IMR-90 (cell line): ENCODE results near the gene AP3D1. TPM values are rescaled to one million over a fixed set of nuclear protein-coding genes. Genes with fewer than 3 reads are reported as not detected.

Source experiments
- ATAC-seq: fragments of 200-7000 bp; cut with Tn5 transposase; 2 replicates; pipeline ENCODE4 v1.9.1; 2020; ENCODE audit warnings: low read depth, mild to moderate bottlenecking, moderate library complexity
- BruUV-seq: library from RNA; stranded (reverse); fragments of 400-500 nt; replicated peaks from 2 replicates; lab custom pipeline; 2021; lab: Mats Ljungman, UMichigan
- CTCF ChIA-PET: fragments of 300-600 bp; formaldehyde crosslinking; extraction: SDS; loops from one replicate; lab custom pipeline; 2021; ENCODE audit warnings: antibody characterized with exemption; lab: Yijun Ruan, JAX
- POLR2A ChIA-PET: fragments of 300-600 bp; sonication (Branson Sonifier 250); formaldehyde crosslinking; loops from one replicate; lab custom pipeline; 2022; ENCODE audit warnings: antibody characterized with exemption; ENCODE audit not compliant: unreplicated experiment; lab: Charles Lee
- DNase-seq: peaks from one replicate; pipeline ENCODE4 v3.0.0; 2013
- H2AFZ ChIP-seq: replicated peaks from 2 replicates; pipeline ENCODE3; 2013; ENCODE audit warnings: low read length, mild to moderate bottlenecking; ENCODE audit not compliant: poor library complexity
- H2AK5ac ChIP-seq: 2 replicates; pipeline ENCODE4 v1.6.1; 2013; ENCODE audit warnings: low read depth, low read length, inconsistent platforms
- H2AK9ac ChIP-seq: replicated peaks from 2 replicates; pipeline ENCODE3; 2013; ENCODE audit warnings: mild to moderate bottlenecking, low read depth, low read length, moderate library complexity; ENCODE audit not compliant: poor library complexity
- H2BK120ac ChIP-seq: 2 replicates; pipeline ENCODE4 v1.6.1; 2013; ENCODE audit warnings: low read depth, low read length, inconsistent platforms
- H2BK15ac ChIP-seq: 3 replicates; pipeline ENCODE4 v1.6.1; 2013; ENCODE audit warnings: low read depth, low read length, inconsistent platforms
- H2BK20ac ChIP-seq: 2 replicates; pipeline ENCODE4 v1.6.1; 2013; ENCODE audit warnings: low read depth, mild to moderate bottlenecking, inconsistent platforms, low read length, moderate library complexity
- H2BK5ac ChIP-seq: 2 replicates; pipeline ENCODE4 v1.6.1; 2013; ENCODE audit warnings: mild to moderate bottlenecking, low read depth, low read length, inconsistent platforms; ENCODE audit not compliant: poor library complexity, severe bottlenecking
- H3K14ac ChIP-seq: replicated peaks from 2 replicates; pipeline ENCODE4 v1.6.1; 2013; ENCODE audit warnings: low read depth, low read length, inconsistent platforms
- H3K18ac ChIP-seq: 2 replicates; pipeline ENCODE4 v1.6.1; 2013; ENCODE audit warnings: low read depth, low read length, control low read depth
- H3K23ac ChIP-seq: 2 replicates; pipeline ENCODE4 v1.6.1; 2013; ENCODE audit warnings: low read depth, low read length, inconsistent platforms
- H3K27ac ChIP-seq: 2 replicates; pipeline ENCODE4 v1.5.1; 2013; ENCODE audit warnings: mild to moderate bottlenecking, control low read depth, low read length; ENCODE audit not compliant: insufficient read depth
- H3K27me3 ChIP-seq: 2 replicates; pipeline ENCODE4 v1.6.1; 2013; ENCODE audit warnings: low read length; ENCODE audit not compliant: control insufficient read depth, insufficient read depth
- H3K36me3 ChIP-seq: 2 replicates; pipeline ENCODE4 v1.6.1; 2013; ENCODE audit warnings: low read length, mixed read lengths; ENCODE audit not compliant: control insufficient read depth, insufficient read depth
- H3K4ac ChIP-seq: 2 replicates; pipeline ENCODE4 v1.6.1; 2013; ENCODE audit warnings: low read depth, low read length, inconsistent platforms
- H3K4me1 ChIP-seq: 2 replicates; pipeline ENCODE4 v1.6.1; 2013; ENCODE audit warnings: low read length, mixed read lengths; ENCODE audit not compliant: control insufficient read depth, insufficient read depth
- H3K4me2 ChIP-seq: 2 replicates; pipeline ENCODE4 v1.6.1; 2013; ENCODE audit warnings: low read depth, mild to moderate bottlenecking, control low read depth, low read length, moderate library complexity
- H3K4me3 ChIP-seq: 2 replicates; pipeline ENCODE4 v1.5.1; 2013; ENCODE audit warnings: low read depth, mild to moderate bottlenecking, control low read depth, low read length, moderate library complexity; ENCODE audit not compliant: insufficient read depth
- H3K56ac ChIP-seq: 2 replicates; pipeline ENCODE4 v1.6.1; 2013; ENCODE audit warnings: low read length, inconsistent platforms; ENCODE audit not compliant: insufficient read depth; ENCODE audit errors: extremely low read depth
- H3K79me1 ChIP-seq, 2 experiments: 2 replicates each; pipeline ENCODE4 v1.6.1; 2013; ENCODE audit warnings: low read length in 2 of 2, inconsistent platforms in 1 of 2, low read depth in 1 of 2
- H3K9ac ChIP-seq: 2 replicates; pipeline ENCODE4 v1.6.1; 2013; ENCODE audit warnings: low read depth, low read length, control low read depth
- H3K9me1 ChIP-seq: 2 replicates; pipeline ENCODE4 v1.6.1; 2013; ENCODE audit warnings: low read length, inconsistent platforms; ENCODE audit not compliant: insufficient read depth
- H3K9me3 ChIP-seq: 2 replicates; pipeline ENCODE4 v1.6.1; 2013; ENCODE audit warnings: low read length; ENCODE audit not compliant: control insufficient read depth, insufficient read depth
- H4K20me1 ChIP-seq: 2 replicates; pipeline ENCODE4 v1.6.1; 2013; ENCODE audit warnings: low read length, inconsistent platforms; ENCODE audit not compliant: insufficient read depth
- H4K5ac ChIP-seq: 2 replicates; pipeline ENCODE4 v1.6.1; 2013; ENCODE audit warnings: mild to moderate bottlenecking, low read depth, low read length, control low read depth
- H4K8ac ChIP-seq, 2 experiments: 2 replicates each; pipeline ENCODE4 v1.6.1; 2013; ENCODE audit warnings: low read depth in 2 of 2, low read length in 2 of 2, control low read depth in 1 of 2, inconsistent platforms in 1 of 2
- H4K91ac ChIP-seq: 2 replicates; pipeline ENCODE4 v1.6.1; 2013; ENCODE audit warnings: low read depth, low read length, inconsistent platforms; ENCODE audit not compliant: insufficient read depth
- BHLHE40 ChIP-seq: fragments of 150-350 bp; IDR thresholded peaks from 2 replicates; pipeline ENCODE4 v1.6.1; 2016; ENCODE audit warnings: mild to moderate bottlenecking, low read depth, low read length
- CEBPB ChIP-seq: IDR thresholded peaks from 2 replicates; pipeline ENCODE4 v1.6.1; 2012; ENCODE audit warnings: low read depth, low read length, improper control_type of control experiment
- CHD1 ChIP-seq: IDR thresholded peaks from 2 replicates; pipeline ENCODE4 v1.6.1; 2012; ENCODE audit warnings: low read depth, low read length, improper control_type of control experiment
- FOS ChIP-seq: fragments of 150-350 bp; IDR thresholded peaks from 2 replicates; pipeline ENCODE4 v1.6.1; 2016; ENCODE audit warnings: low read depth, low read length
- MAFK ChIP-seq: IDR thresholded peaks from 2 replicates; pipeline ENCODE4 v1.6.1; 2012; ENCODE audit warnings: low read depth, low read length, improper control_type of control experiment
- MAZ ChIP-seq: IDR thresholded peaks from 2 replicates; pipeline ENCODE4 v1.6.1; 2012; ENCODE audit warnings: low read depth, mild to moderate bottlenecking, low read length, improper control_type of control experiment, moderate library complexity, borderline replicate concordance
- MXI1 ChIP-seq: IDR thresholded peaks from 2 replicates; pipeline ENCODE4 v1.6.1; 2012; ENCODE audit warnings: low read depth, mild to moderate bottlenecking, low read length, moderate library complexity, borderline replicate concordance
- NFE2L2 ChIP-seq: fragments of 150-350 bp; IDR thresholded peaks from 2 replicates; pipeline ENCODE4 v1.6.1; 2016; ENCODE audit warnings: low read depth, mild to moderate bottlenecking, low read length
- POLR2A ChIP-seq: IDR thresholded peaks from 2 replicates; pipeline ENCODE4 v1.6.1; 2012; ENCODE audit warnings: mild to moderate bottlenecking, low read depth, low read length
- RAD21 ChIP-seq: IDR thresholded peaks from 2 replicates; pipeline ENCODE4 v1.6.1; 2012; ENCODE audit warnings: low read length, improper control_type of control experiment
- RCOR1 ChIP-seq: IDR thresholded peaks from 2 replicates; pipeline ENCODE4 v1.6.1; 2012; ENCODE audit warnings: mild to moderate bottlenecking, low read length, improper control_type of control experiment; ENCODE audit not compliant: insufficient replicate concordance
- RFX5 ChIP-seq: IDR thresholded peaks from 2 replicates; pipeline ENCODE4 v1.8.0; 2012; ENCODE audit warnings: low read depth, mild to moderate bottlenecking, low read length, moderate library complexity
- SMC3 ChIP-seq: fragments of 150-350 bp; IDR thresholded peaks from 2 replicates; pipeline ENCODE4 v1.6.1; 2016; ENCODE audit warnings: low read depth, mild to moderate bottlenecking, antibody characterized with exemption, low read length, moderate library complexity
- WGBS, 2 experiments: methylation state at CpG; one replicate each; pipeline versions ENCODE4 v1.1.5 to v1.1.7; 2013; ENCODE audit warnings: missing lambda C conversion rate in 2 of 2; ENCODE audit not compliant: insufficient read length in 1 of 2; ENCODE audit errors: extremely low coverage in 2 of 2; 5-methylcytosine and 5-hydroxymethylcytosine counted together
- dilution Hi-C: fragments of 300-500 bp; cut with HindIII; formaldehyde crosslinking; loops from one replicate; pipeline ENCODE4 v1.14.3; 2018; ENCODE audit warnings: low sequenced_read_pairs; ENCODE audit not compliant: unreplicated experiment
- in situ Hi-C: fragments of 300-500 bp; cut with MboI; formaldehyde crosslinking; loops from 3 replicates; pipeline ENCODE4 v1.14.3; 2019; ENCODE audit warnings: low sequenced_read_pairs, inconsistent platforms, mixed read lengths
- intact Hi-C: fragments of 100-400 bp; cut with micrococcal nuclease; formaldehyde crosslinking; loops from 2 replicates; pipeline ENCODE4 v1.10.0; 2022
- polyA plus RNA-seq, 3 experiments: library from polyadenylated mRNA; depleted of rRNA; stranded (reverse); fragments of >200 nt; gene quantifications; 2 replicates each; pipeline ENCODE4 v1.2.3, GENCODE V29; 2012; ENCODE audit warnings: low replicate concordance in 1 of 3
- total RNA-seq: library from RNA; depleted of rRNA; stranded (reverse); fragments of >200 nt; gene quantifications from 2 replicates; pipeline ENCODE4 v1.2.3, GENCODE V29; 2012
- TF ChIP-seq, protein P1 (sequence below): conservative IDR thresholded peaks from 2 replicates; pipeline ENCODE4 v1.5.1; 2012; ENCODE audit warnings: mild to moderate bottlenecking, low read depth, low read length, improper control_type of control experiment
- TF ChIP-seq, protein P2 (sequence below): fragments of 150-350 bp; IDR thresholded peaks from 2 replicates; pipeline ENCODE4 v1.6.1; 2017; ENCODE audit warnings: mild to moderate bottlenecking, antibody characterized with exemption, low read length, low read depth
- TF ChIP-seq, protein P3 (sequence below): fragments of 150-350 bp; IDR thresholded peaks from 2 replicates; pipeline ENCODE4 v1.6.1; 2016; ENCODE audit warnings: low read depth, mild to moderate bottlenecking, low read length, moderate library complexity, borderline replicate concordance

The AP3D1 gene
- total and polyA plus RNA-seq, 2 of the 4 experiments (the other 2 are of a cell fraction), result 75.3 to 129 TPM

DNA sequence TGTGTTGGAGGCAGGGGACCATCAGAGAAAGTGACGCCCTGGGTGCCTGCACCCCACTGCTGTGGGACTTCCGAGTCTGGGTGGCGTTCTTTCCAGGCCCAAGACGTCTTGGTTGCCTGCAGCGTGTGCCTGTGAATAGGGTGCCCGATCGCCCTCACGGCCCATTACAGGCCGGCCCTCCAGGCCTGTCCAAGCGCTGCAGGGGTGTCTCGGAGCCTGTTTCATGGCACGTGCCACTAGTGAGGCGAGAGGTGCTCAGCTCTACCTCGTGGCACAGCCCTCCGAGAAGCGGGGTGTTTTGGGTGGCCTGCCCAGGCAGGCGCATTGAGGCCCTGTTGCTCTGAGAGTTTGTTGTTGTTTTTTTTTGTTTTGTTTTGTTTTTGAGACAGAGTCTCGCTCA is 42.4 kb upstream of the AP3D1 start:
- no peak overlapping the region for H3K14ac ChIP-seq
- H3K9me3 ChIP-seq, result no peaks in the 10 kb centered on the region
- no peaks in the 10 kb centered on the region; the same call in 1 of the 2 replicates for H3K4me1 ChIP-seq
- H3K4ac ChIP-seq, result no peak overlapping the region
- BruUV-seq, result no TSS peak
- no peak overlapping the region for H2BK120ac ChIP-seq
- CTCF ChIA-PET, result no interaction called here
- H3K9me1 ChIP-seq, result peaks cover 3% of the 10 kb centered on the region
- POLR2A ChIA-PET, result no interaction called here
- no peak overlapping the region for H2BK20ac ChIP-seq
- 93% methylated on average over 11 of the region's 18 CpGs; no CpG with 5 or more reads in 1 of the 2 experiments for WGBS, 2 experiments
- no peak overlapping the region for H4K91ac ChIP-seq
- H2AK9ac ChIP-seq, result no peak overlapping the region
- no peaks in the 10 kb centered on the region for H3K27me3 ChIP-seq
- ATAC-seq, result no peak
- no peak overlapping the region for H2BK5ac ChIP-seq
- H3K56ac ChIP-seq, result no peak overlapping the region
- DNase-seq, result no peak
- no peak overlapping the region for H3K18ac ChIP-seq
- dilution Hi-C loops (no loop called here), intact Hi-C loops (no loop called here), in situ Hi-C loops (no loop called here)
- H3K27ac ChIP-seq, result no peak overlapping the region
- H3K36me3 ChIP-seq, result peaks cover 64% of the 10 kb centered on the region
- H4K5ac ChIP-seq, result no peak overlapping the region
- H4K20me1 ChIP-seq, result peaks cover 35% of the 10 kb centered on the region
- H4K8ac ChIP-seq, result no peak overlapping the region
- H3K79me1 ChIP-seq, result peaks cover 17 to 86% of the 10 kb centered on the region in 2 experiments
- H3K4me2 ChIP-seq, result no peak overlapping the region
- no peak overlapping the region for H3K23ac ChIP-seq
- H2AFZ ChIP-seq, result no peak overlapping the region
- no peak overlapping the region for H3K9ac ChIP-seq
- no peak overlapping the region for H2BK15ac ChIP-seq
- TF ChIP-seq MAFK, result no peak
- TF ChIP-seq, protein P1, sequence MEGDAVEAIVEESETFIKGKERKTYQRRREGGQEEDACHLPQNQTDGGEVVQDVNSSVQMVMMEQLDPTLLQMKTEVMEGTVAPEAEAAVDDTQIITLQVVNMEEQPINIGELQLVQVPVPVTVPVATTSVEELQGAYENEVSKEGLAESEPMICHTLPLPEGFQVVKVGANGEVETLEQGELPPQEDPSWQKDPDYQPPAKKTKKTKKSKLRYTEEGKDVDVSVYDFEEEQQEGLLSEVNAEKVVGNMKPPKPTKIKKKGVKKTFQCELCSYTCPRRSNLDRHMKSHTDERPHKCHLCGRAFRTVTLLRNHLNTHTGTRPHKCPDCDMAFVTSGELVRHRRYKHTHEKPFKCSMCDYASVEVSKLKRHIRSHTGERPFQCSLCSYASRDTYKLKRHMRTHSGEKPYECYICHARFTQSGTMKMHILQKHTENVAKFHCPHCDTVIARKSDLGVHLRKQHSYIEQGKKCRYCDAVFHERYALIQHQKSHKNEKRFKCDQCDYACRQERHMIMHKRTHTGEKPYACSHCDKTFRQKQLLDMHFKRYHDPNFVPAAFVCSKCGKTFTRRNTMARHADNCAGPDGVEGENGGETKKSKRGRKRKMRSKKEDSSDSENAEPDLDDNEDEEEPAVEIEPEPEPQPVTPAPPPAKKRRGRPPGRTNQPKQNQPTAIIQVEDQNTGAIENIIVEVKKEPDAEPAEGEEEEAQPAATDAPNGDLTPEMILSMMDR, result no peak
- TF ChIP-seq, protein P2, sequence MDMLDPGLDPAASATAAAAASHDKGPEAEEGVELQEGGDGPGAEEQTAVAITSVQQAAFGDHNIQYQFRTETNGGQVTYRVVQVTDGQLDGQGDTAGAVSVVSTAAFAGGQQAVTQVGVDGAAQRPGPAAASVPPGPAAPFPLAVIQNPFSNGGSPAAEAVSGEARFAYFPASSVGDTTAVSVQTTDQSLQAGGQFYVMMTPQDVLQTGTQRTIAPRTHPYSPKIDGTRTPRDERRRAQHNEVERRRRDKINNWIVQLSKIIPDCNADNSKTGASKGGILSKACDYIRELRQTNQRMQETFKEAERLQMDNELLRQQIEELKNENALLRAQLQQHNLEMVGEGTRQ, result no peak
- TF ChIP-seq, protein P3, sequence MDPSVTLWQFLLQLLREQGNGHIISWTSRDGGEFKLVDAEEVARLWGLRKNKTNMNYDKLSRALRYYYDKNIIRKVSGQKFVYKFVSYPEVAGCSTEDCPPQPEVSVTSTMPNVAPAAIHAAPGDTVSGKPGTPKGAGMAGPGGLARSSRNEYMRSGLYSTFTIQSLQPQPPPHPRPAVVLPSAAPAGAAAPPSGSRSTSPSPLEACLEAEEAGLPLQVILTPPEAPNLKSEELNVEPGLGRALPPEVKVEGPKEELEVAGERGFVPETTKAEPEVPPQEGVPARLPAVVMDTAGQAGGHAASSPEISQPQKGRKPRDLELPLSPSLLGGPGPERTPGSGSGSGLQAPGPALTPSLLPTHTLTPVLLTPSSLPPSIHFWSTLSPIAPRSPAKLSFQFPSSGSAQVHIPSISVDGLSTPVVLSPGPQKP, result no peak
- TF ChIP-seq NFE2L2, result no peak
- no peak for TF ChIP-seq FOS
- no peak for TF ChIP-seq RAD21
- TF ChIP-seq CHD1, result no peak
- TF ChIP-seq CEBPB, result no peak
- TF ChIP-seq SMC3, result no peak
- TF ChIP-seq BHLHE40, result no peak
- TF ChIP-seq MAZ, result no peak
- no peak for TF ChIP-seq RCOR1
- TF ChIP-seq MXI1, result no peak
- TF ChIP-seq RFX5, result no peak
- no peak for TF ChIP-seq POLR2A
- H3K4me3 ChIP-seq, result no peak overlapping the region
- no peak overlapping the region for H2AK5ac ChIP-seq
